KOPT-K1 (cell line): ENCODE measurements around the gene TMEM53.

Experiments used
- H3K27ac ChIP-seq: fragments of 200-600 bp; sonication (generic); 2 replicates; pipeline ENCODE4 v1.5.1; 2016; ENCODE audit warnings: antibody characterized with exemption, mild to moderate bottlenecking, low read depth, low read length; ENCODE audit not compliant: poor library complexity, severe bottlenecking
- H3K36me3 ChIP-seq: fragments of 200-600 bp; sonication (generic); 2 replicates; pipeline ENCODE4 v1.5.1; 2017; ENCODE audit warnings: antibody characterized with exemption, mild to moderate bottlenecking, low read length, moderate library complexity; ENCODE audit not compliant: insufficient read depth
- H3K9me3 ChIP-seq: fragments of 200-600 bp; sonication (generic); 2 replicates; pipeline ENCODE4 v1.5.1; 2017; ENCODE audit warnings: antibody characterized with exemption, low read length, mild to moderate bottlenecking; ENCODE audit not compliant: insufficient read depth, poor library complexity, severe bottlenecking

The TMEM53 gene

DNA sequence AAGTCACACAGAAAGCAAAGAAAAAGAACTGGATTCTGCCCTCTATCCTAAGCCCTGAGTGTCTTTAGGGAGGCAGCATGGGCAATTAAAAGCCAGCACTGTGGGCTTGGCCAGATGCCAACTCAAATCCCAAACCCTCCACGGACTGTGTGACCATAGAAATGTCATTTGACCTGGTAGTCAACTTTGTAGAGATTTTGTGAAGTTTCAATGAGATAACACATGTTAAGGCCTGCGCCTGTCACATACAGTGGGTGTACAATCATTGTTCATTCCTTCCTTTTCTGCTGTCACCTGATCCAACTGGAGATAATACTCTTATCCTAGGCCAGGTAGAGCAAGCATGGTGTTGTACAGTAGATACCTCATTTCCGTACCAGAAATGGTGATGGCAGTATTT is 54.2 kb downstream of the TMEM53 start:
- no peaks in the 10 kb centered on the region for H3K36me3 ChIP-seq
- H3K9me3 ChIP-seq, result no peaks in the 10 kb centered on the region
- H3K27ac ChIP-seq, result no peak overlapping the region

DNA sequence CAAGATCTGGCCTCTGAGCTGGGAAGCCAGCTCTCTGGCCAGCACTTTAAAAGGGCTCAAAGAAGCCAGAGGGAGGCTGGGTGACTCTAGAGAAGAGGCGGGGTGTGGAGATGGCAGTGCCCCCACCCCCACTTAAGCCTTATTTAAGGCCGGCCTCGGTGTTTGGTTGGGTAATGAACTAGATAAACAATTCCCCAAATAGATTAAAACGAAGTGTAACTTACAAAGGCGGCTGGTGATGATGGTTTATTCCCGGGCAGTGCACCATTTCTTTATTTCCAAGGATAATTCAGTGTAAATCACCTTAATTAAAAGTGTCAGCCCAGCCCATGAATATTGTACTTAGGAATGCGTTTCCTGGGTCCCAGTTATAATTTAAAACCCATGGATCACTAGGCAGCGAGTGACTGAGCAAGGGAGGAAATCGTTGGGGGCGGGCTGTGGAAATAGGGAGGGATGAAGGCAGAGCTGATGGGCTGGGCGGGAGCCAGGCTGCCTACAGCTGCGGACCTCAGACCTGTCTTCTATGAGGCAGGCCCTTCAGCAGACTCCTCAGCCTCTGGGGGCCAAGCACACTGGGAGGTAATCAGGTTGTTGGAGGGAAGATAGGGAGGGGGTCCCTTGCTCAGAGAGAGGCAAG is 54.9 kb downstream of the TMEM53 start:
- no peaks in the 10 kb centered on the region for H3K36me3 ChIP-seq
- H3K27ac ChIP-seq, result no peak overlapping the region
- H3K9me3 ChIP-seq, result no peaks in the 10 kb centered on the region

DNA sequence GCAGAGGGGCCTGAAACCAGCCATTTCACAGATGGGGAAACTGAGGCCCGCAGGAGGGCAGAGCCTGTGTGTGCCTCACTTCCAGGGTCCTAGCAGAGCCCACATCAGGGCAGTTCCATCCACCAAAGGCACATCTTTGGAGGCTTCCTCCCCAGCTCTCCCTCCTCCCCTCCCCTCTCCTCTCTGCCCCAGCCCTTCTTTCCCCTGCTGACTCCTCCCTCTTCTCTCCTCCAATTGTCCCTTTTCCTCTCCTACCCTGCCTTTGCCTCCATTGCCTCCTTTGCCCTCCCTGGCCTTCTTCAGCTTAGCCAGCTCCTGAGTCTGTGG is 56.6 kb downstream of the TMEM53 start:
- H3K27ac ChIP-seq, result no peak overlapping the region
- no peaks in the 10 kb centered on the region for H3K36me3 ChIP-seq
- no peaks in the 10 kb centered on the region for H3K9me3 ChIP-seq

DNA sequence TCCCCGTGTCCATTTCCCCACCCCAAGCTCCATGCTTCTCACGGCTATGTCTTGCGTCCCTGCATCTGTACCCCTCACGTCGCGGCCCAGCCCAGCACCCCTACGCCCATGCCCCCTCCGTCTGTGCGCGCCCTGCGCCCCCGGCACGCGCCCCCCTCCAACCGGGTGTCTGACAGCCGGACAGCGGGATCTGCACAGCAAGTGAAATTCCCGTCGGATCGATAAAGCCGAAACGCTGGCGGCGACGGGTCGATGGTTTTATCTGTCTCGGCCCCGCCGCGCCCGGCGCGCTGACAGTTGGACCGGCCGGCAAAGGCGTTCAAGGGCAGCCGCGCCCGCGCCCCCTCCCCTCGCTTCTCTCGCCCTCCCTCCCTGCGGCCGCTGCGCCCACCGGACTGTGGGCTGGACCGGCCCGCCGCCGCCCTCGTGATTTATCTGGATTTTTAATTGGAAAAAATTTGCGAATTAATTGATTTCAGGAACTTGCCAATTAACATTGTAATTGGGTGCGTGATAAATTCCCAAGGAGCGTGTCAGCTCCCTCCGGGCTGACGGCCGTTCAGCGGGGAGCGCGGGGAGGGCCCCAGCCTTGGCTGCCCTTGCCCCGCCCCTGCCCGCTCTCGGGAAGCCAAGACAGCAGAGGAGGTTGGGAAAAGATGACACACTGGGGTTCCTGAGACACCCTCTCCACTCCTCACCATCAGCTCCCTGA is 57.1 kb downstream of the TMEM53 start:
- Histone ChIP-seq H3K27ac (no peak overlapping the region), H3K36me3 (no peaks in the 10 kb centered on the region), H3K9me3 (no peaks in the 10 kb centered on the region)

DNA sequence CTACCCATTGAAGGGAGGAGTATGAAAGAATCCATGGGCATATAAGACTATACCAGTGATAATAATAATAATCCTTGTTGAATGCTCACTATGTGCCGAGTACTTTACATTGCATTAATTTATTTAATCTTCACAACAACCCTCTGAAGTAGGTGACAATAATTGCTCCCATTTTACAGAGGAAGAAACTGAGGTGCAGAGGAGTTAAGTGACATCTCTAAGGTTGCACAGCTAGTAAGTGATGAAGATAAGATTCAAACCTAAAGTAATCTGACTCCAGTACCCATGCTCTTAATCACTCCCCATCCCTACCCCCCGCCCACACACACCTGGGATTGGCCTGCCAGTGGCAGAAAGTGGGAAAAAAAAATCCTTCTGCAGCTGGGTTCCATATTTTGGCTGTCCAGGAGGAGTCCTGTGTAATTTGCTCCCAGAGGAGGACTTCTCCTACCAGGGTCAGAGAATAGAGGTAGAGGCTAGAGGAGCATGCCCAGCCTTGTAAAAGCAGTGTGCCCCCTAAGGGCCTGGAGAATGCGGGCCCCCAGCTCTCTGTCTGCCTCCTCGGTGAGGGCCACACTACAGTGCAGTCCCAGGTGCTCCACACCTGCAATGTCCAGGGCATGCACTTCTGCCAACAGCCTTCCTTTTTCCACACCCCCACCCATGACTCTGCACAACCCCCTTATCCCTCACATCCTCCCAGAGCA is 57.8 kb downstream of the TMEM53 start:
- H3K36me3 ChIP-seq, result no peaks in the 10 kb centered on the region
- no peak overlapping the region for H3K27ac ChIP-seq
- H3K9me3 ChIP-seq, result no peaks in the 10 kb centered on the region

DNA sequence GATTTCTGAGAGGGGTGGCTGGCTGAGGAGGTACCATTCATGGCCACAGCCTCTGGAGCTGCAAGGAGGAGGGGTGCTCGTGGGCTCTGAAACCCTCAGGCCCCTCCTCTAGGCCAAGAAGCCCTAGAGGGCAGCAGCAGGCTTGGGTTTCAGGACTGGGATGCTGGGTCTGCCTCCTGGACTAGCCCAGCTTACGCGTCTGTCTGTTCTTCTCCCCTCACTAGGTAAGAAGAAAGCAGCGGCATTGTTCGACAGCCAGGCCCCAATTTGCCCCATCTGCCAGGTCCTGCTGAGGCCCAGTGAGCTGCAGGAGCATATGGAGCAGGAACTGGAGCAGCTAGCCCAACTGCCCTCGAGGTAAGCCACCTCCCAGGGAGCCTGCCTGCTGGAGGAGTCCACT is 60.3 kb downstream of the TMEM53 start:
- Histone ChIP-seq H3K9me3 (no peaks in the 10 kb centered on the region), H3K36me3 (no peaks in the 10 kb centered on the region), H3K27ac (no peak overlapping the region)

DNA sequence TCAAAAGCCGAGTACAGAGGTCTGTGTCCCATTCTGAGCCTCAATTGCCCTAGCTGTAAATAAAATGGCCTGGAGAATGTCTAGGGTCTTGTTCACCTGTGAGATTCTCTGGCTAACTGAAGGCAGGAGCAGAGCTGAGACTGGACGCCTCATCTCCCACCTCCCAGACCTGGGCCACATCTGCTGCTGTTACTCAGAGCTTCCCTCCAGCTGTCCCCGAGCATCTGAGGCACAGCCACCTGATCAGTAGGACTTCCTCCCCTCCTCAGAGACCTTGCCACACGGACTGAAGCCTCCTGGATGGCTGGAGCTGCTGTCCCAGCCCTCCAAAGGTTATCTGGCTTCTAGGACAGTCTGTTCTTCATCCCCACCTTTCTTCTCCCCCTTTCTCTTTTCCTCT is 62.4 kb downstream of the TMEM53 start:
- Histone ChIP-seq H3K9me3 (no peaks in the 10 kb centered on the region), H3K27ac (no peak overlapping the region), H3K36me3 (no peaks in the 10 kb centered on the region)

DNA sequence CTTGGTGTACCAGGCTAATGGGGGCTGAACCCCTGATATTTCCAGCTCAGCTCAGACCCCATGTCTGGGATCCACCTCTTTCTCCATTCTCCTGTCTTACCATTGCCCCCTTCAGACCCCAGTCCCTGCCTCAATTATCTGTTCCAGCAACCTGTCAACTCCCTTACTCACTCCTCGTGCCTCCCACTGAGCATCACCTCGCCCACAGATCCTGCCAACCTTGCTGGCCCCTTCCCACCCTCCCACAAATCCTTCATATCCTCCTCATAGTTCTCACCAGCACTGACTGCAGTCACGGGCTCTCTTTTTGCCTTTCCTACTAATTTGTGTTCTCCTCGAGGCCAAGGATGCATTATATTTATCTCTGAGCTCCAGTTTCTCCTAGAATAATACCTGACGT is 62.9 kb downstream of the TMEM53 start:
- H3K9me3 ChIP-seq, result no peaks in the 10 kb centered on the region
- H3K27ac ChIP-seq, result no peak overlapping the region

DNA sequence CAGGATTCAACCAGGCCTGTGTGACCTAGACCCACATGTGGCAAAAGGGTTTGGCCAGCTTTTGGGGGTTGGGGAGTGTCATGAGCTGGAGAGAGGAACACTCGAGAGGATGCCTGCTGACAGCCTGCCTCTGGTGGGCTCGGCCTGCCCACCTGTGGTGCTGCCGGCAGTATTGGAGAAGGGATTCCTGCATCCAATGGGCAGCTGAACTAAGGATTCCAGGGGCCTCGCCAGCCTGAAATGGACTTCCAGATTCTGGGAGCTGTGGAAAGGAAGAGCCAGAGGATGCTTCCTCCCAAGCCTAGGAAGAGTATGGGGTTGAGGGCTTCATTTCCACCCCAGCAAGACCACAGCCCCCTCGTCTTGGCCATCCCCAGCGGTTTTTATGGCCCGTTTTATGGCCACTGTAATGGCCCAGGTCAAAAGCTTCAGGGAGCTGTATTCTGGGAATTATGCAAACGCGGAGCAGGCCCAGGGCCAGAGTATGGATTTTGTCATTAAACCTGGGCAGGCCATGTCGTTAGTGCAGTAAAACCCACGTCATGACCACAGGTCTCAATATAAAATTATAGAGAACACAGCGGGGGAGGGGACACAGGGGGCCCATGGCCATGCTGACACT is 63.6 kb downstream of the TMEM53 start:
- no peaks in the 10 kb centered on the region for H3K9me3 ChIP-seq
- no peaks in the 10 kb centered on the region for H3K36me3 ChIP-seq
- H3K27ac ChIP-seq, result no peak overlapping the region

More for the DNA sequence above, 62.9 kb downstream of the TMEM53 start:
- no peaks in the 10 kb centered on the region for H3K36me3 ChIP-seq

DNA sequence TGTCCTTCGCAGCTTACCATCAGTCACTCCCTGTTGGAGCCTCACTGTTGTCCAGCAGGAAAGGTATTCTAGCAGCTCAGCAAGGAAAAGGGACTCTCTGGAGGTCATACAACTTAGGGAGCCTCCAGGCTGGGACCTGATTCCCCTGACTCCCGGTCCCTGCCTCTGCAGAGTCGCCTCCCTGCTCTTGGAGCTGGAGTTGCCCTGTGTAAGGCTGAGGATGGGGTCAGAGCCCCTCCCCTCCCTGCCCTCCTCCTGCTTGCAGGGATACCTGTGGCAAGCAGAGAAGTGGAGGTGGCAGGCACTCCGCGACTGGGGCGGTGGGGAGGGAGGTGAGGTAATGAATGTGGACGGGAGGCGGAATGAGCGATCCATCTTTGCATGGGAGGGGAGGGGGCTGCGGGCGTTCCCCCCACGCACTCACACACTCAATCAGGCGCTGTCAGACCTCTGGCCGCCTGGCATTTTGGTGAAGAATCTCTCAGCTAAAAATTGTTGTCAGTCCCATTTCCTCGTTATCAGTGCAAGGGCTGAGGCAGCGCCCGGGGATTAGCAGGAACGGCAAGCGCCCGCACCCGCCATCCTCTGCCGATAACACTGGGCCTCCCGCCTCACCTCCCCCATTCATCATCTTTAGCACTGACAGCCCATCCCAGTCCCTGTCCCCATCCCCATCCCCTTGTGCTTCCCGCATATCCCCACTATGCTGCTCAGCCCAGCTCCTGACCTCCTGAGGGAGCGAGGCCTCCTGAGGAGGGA is 64.3 kb downstream of the TMEM53 start:
- H3K9me3 ChIP-seq, result no peaks in the 10 kb centered on the region
- H3K36me3 ChIP-seq, result no peaks in the 10 kb centered on the region
- H3K27ac ChIP-seq, result no peak overlapping the region

DNA sequence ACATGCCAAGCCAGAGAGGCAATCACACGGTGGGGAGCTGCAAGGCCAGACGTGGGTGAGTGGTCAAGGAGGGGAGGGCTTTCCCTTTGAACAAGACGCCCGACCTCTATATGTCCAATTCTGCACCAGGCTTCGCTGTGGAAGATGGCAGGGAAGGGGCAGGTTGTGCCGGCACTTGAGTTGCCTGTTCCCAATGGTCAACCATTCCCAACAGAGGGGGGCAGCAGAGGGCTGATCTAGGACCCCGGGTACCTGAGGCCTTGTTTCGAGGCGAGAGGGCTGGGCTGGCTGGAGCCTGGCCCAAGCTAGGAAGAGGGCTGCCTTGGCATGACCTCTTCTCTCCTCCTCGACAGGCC is 64.9 kb downstream of the TMEM53 start:
- H3K36me3 ChIP-seq, result no peaks in the 10 kb centered on the region
- no peaks in the 10 kb centered on the region for H3K9me3 ChIP-seq
- no peak overlapping the region for H3K27ac ChIP-seq

DNA sequence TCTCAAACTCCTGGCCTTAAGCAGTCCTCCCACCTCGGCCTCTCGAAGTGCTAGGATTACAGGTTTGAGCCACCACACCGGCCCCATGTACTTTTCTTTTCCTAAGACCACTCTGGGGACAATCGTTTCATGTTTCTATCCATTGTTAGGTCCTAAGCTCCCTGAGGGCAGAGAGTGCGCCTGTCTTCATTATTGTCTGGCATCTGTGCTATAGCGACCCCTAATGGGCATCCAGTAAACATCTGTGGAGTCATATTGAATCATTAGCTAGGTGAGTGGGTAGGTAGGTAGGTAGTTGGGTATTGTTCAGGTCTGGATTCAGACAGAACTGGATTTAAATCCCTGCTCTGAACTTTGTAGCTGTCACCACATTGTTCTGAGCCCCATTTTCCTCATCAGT is 66.1 kb downstream of the TMEM53 start:
- Histone ChIP-seq H3K36me3 (no peaks in the 10 kb centered on the region), H3K27ac (no peak overlapping the region), H3K9me3 (no peaks in the 10 kb centered on the region)

DNA sequence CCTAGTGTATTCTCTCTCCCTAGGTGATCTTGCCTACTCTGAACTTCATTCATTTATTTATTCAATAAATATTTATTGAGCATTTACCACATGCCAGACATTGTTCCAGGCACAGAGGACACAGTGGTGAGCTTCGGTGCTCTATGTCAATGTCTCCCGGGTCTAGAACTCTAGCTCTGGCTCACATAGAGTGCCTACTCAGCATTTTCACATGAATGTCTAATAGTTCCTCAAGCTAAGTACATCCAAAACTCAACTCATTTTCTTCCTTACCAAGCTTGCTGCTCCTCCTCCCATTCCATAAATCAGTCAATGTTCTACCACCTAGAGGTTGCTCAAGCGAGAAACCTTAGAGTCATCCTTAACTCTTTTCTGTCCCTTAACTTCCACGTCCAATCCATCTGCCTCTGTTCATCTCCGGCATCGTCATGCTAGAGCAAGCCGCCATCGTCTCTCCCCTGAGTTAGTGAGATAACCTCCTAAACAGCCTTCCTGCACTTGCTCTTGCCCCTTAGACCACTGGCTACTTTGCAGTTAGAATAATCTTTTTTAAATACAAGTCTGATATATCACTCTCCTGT is 67.5 kb downstream of the TMEM53 start:
- Histone ChIP-seq H3K9me3 (no peaks in the 10 kb centered on the region), H3K27ac (no peak overlapping the region), H3K36me3 (no peaks in the 10 kb centered on the region)

DNA sequence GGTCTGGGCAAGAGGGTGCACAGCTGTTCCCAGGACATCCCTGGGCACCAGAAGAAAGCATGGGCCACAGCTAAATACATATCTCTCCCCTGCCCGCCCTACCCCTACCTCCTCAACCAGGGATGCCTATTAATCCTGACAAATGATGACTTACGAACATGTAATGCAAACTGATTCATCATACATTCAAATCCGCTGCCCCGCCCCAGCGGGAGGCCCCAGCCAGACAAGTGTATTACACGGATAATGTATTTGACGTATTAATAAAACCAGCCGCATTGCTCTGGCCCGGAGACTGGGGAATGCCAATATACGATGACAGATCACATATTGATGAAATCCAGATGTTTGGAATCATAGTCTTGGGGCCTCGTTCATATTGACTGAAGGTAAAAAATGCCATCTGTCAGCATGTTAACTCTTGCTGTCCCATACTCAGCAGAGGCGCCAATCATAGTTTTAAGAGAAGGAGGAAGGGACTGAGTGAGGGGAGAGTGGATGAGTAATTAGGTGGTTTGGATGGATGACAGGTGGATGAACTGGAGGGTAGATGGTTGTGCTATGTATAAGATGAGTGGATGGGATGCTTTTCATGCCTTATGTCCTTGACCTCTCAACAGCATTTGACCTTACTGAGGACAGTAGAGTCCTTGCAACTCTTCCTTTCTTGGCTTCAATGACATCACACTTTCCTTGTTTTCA is 68.2 kb downstream of the TMEM53 start:
- no peaks in the 10 kb centered on the region for H3K9me3 ChIP-seq
- no peaks in the 10 kb centered on the region for H3K36me3 ChIP-seq
- H3K27ac ChIP-seq, result no peak overlapping the region
